Measurements from ENCODE around the gene WDR89.

DNA sequence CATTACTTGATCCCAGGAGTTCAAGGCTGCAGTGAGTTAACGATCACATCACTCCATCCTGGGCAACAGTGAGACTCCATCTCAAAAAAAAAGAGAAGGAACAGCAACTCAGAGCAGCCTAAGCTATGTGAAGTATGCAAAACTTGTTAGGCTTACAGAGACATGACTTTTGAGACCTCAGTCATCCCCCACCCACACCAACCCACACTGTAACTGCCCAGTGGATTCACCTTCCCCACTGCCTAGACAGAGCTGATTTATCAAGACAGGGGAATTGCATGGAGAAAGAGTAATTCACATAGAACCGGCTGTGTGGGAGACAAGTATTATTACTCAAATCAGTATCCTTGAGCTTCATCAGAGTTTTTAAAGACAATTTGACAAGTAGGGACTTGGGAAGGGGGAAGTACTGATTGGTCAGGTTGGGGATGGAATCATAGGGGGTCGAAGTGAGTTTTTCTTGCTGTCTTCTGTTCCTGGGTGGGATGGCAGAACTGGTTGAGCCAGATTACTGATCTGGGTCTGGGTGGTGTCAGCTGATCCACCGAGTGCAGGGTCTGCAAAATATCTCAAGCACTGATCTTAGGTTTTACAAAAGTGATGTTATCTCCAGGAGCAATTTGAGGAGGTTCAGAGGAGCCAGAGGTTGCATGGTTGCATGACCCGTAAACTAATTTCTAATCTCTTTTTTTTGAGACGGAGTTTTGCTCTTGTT, 6.2 kb upstream of the WDR89 start:
- TF ChIP-seq, protein P1, sequence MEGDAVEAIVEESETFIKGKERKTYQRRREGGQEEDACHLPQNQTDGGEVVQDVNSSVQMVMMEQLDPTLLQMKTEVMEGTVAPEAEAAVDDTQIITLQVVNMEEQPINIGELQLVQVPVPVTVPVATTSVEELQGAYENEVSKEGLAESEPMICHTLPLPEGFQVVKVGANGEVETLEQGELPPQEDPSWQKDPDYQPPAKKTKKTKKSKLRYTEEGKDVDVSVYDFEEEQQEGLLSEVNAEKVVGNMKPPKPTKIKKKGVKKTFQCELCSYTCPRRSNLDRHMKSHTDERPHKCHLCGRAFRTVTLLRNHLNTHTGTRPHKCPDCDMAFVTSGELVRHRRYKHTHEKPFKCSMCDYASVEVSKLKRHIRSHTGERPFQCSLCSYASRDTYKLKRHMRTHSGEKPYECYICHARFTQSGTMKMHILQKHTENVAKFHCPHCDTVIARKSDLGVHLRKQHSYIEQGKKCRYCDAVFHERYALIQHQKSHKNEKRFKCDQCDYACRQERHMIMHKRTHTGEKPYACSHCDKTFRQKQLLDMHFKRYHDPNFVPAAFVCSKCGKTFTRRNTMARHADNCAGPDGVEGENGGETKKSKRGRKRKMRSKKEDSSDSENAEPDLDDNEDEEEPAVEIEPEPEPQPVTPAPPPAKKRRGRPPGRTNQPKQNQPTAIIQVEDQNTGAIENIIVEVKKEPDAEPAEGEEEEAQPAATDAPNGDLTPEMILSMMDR (IDR thresholded peaks at IDR 0.05; ENCODE audit: low read depth, low read length), result no peak
- TF ChIP-seq EZH2phosphoT487 (IDR thresholded peaks at IDR 0.05; ENCODE audit: low read depth), result no peak

Measured in OCI-LY3 (cell line).